HG03571 (cell line): ENCODE measurements around the gene AP3D1.
"Not testable (repeated sequence)": the region's sequence is repeated elsewhere in the genome, so short reads cannot be mapped to it uniquely, and the experiment has no call there.

Experiments
- ATAC-seq: cut with Tn5 transposase; IDR thresholded peaks from one replicate; pipeline ENCODE4 v1.9.1; 2021; ENCODE audit not compliant: unreplicated experiment

AP3D1 gene

GRCh38 chr19:2129892-2130770 lies 21.2 kb downstream of the AP3D1 start:
- no peak for ATAC-seq

DNA sequence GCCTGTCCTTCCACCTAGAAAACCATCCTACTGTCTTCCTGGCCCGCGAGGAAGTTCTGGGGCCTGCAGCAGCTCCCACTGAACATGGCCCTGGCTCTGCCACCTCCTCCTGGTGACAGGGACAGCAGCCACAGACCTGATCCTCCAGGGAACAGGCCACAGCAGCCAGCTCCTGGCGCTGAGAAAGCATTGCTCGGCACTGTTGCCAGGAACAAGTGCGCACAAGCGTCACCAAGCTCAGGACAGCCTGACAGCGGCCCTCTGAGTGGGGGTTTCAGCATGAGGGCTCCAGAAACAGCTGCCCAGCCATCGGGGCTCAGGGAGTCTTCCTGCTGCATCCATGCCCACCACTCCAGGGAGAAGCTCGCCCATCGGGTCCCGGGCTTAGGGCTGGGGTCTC lies 21.9 kb downstream of the AP3D1 start:
- no peak for ATAC-seq

- ATAC-seq = no peak
Measured at GRCh38 chr19:2129022-2129421, 22.3 kb downstream of the AP3D1 start.

DNA sequence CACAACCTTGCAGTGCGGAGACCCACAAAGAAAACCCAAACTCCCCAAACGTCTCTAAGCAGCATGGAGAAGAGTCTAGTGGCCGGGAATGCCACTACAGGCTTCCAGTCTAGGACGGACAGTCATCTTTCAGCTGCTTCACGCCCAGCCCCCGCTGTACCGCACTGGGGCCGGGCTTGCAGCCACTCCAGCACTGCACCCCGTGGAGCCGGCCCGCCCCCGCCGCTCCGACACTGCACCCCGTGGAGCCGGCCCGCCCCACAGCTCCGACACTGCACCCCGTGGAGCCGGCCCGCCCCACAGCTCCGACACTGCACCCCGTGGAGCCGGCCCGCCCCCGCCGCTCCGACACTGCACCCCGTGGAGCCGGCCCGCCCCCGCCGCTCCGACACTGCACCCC lies 23.1 kb downstream of the AP3D1 start:
- not testable (repeated sequence) for ATAC-seq

GRCh38 chr19:2127758-2128157 lies 23.6 kb downstream of the AP3D1 start:
- ATAC-seq = no peak

DNA sequence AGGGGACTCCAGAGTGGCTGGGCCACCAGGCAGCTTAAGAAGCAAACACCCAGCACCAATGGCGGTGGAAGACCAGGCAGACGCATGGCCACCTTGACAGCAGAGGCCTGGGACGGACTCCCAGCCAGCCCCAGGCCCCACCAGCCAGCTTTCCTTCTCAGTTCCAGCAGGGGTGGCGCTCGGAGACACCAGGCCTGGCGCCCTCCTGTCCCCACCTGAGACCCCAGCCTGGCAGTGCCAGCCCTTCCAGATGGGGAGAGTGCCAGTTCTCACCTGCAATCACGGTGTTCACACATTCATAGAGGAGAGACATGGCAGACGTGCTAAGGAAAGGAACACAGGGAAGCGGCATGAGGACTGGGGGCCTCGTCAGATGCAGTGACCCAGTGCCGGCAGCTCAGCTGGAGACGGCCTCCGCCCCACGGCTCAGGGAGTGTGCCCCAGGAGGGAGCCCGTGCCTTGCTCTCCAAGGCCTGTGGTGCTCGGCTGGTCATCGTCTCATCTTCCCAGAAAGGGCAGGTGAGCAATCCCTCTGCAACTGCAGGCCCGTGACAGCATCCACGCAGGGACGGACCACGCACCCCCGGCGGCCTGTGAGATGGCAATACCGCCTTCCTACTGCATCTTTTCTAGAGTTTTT lies 24.4 kb downstream of the AP3D1 start:
- ATAC-seq = no peak

- no peak for ATAC-seq
Measured at GRCh38 chr19:2123682-2124387, 27.5 kb downstream of the AP3D1 start.

DNA sequence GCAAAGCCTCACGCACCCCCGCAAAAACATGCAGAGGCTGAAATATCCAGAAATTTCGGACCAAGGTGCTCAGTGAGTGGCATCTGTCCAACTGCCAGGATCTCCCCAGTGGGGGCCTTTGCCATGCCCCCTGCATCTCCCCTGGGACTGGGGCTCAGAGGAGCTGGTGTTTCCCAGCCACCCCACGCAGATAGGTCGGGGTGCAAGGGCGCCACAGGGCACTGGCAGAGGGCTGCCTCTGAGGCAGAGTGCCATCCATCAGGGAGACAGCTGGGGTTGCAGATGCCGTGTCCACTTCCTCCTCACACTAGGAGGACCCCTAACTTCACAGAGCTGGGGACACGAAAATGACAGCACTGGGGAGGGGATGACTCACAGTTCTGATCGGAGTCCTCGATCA lies 28.4 kb downstream of the AP3D1 start:
- no peak for ATAC-seq

GRCh38 chr19:2122251-2122650 lies 29.1 kb downstream of the AP3D1 start:
- no peak for ATAC-seq

- no peak for ATAC-seq
Measured at GRCh38 chr19:2121416-2122051, 29.8 kb downstream of the AP3D1 start.

DNA sequence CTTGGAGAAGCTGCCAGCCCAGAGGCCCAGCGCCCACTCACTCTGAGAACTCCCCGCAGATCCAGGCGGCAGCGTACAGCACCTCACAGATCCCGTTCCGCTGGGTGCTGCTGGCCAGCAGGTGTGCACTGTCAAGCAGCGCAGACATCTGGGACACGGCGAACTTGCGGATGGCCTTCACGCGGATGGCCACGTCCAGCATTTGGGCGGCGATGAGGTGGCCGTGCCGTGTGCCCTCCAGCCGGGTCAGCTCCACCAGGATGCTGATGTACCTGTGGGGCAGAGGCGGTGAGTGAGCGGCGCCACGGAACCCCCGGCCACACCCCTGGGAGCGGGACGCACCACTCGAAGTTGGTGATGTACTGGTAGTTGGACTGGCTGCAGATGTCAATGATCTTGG lies 30.5 kb downstream of the AP3D1 start:
- ATAC-seq = no peak

- ATAC-seq = no peak
Measured at GRCh38 chr19:2119921-2120785, 31.2 kb downstream of the AP3D1 start.

DNA sequence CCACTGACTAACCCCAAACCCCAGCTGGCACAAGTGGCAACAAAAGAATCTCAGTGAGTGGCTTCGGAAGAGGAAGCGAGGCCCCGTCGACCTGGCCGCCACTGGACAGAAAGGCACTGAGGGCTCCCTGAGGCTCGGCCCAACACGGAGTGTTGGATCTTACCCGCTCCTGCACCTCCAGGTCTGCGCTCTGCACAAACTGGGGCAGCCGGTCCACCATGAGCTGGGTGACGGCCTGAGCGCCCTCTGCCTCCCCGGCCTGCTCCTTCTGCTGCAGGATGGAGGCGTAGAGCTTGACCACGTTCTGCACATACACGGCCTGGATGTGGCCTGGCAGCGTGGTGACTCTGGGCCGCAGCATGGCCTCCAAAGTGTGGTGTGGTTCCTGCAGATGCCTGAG lies 32.9 kb downstream of the AP3D1 start:
- ATAC-seq = no peak

DNA sequence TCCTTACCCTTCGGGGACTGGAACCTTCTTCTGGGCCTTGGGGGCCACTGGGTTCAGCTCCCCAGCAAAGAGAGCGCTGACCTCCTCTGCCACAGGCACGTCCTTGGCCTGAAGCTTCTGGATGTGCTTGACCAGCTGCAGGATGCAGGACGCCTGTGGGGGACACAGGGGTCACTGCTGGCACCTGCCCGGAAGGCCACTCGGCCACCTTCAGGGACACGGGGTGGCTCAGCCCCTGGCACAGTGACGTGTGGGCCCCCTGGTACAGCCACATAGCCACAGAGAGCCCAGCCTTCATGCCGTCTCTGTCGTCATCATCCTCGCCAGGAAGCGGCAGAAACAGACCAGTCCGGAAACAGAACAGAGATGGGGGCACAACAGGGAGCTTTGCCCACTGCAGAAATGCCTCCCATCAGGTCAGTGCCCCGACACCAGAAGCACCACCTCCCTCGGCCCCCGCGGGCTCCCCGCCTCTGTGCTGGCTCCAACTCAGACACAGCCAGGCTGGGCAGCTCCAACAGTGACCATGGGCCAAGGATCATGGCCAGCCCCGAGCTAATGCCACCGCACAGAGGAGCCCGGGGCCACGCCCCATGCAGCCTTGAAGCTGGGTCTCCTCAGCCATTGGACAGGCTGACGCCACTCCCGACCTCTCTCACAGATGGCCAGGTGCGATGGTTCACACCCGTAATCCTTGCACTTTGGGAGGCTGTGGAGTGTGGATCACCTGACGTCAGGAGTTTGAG lies 34.0 kb downstream of the AP3D1 start:
- no peak for ATAC-seq

DNA sequence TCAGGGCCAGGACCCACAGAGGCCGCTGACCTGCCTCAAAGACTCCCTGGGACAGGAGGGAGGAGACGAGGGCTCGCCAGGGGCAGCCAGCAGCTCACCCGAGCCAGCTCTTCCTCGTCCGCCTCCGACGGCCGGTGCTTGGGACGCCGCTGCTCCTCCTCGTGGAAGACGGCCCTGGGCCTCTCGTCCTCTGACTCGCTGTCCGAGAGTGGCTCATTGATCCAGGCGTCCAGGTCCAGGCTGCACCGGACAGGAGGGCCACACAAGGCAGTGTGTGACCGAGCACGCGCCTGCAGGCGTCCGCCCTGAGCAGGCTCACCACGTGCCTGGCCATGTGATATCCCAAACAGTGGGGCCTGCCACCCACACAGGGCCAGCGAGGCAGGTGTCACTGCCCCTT lies 34.9 kb downstream of the AP3D1 start:
- ATAC-seq = no peak

- ATAC-seq = no peak
Measured at GRCh38 chr19:2115911-2116426, 35.4 kb downstream of the AP3D1 start.

- ATAC-seq = no peak
Measured at GRCh38 chr19:2115324-2115723, 36.0 kb downstream of the AP3D1 start.

DNA sequence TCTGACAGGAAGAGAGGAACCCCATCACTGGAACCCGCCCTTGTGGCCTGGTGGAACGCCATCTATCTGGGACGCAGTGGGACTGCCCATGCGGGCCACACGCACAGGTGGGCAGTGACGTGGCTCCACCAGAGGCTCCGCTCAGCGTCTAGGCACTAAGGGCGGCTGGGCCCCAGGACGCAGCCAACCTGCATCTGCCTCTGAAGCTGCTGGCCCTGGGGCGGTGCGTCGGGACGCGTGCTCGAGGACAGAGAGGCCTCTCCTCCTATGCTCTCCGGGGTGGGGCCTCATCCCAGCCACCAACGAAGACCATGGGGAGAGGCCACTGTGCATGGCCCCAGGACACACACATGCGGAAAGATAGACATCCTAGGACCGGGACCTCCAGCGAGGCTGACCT lies 36.5 kb downstream of the AP3D1 start:
- no peak for ATAC-seq

GRCh38 chr19:2114218-2114617 lies 37.1 kb downstream of the AP3D1 start:
- no peak for ATAC-seq
